HG03108 (cell line): Measurements from ENCODE around the gene ZDHHC8.

Experiments used
- ATAC-seq: cut with Tn5 transposase; IDR thresholded peaks from one replicate; pipeline ENCODE4 v1.9.1; 2021; ENCODE audit warnings: moderate library complexity; ENCODE audit not compliant: unreplicated experiment

ZDHHC8 gene

GRCh38 chr22:20142711-20143621 lies 11.4 kb downstream of the ZDHHC8 start:
- ATAC-seq, result no peak

- ATAC-seq, result no peak
These were observed 12.5 kb downstream of the ZDHHC8 start for GRCh38 chr22:20143883-20144665.

GRCh38 chr22:20145206-20145831 lies 13.7 kb downstream of the ZDHHC8 start:
- ATAC-seq, result no peak

GRCh38 chr22:20145832-20146223 lies 14.2 kb downstream of the ZDHHC8 start:
- ATAC-seq, result no peak

GRCh38 chr22:20146777-20147176 lies 15.2 kb downstream of the ZDHHC8 start:
- ATAC-seq, result no peak

GRCh38 chr22:20147237-20147988 lies 15.8 kb downstream of the ZDHHC8 start:
- no peak for ATAC-seq

- ATAC-seq, result no peak
These were observed 16.8 kb downstream of the ZDHHC8 start for GRCh38 chr22:20148414-20148813.

- no peak for ATAC-seq
These were observed 17.9 kb downstream of the ZDHHC8 start for GRCh38 chr22:20149257-20150250.

GRCh38 chr22:20150381-20151275 lies 19.0 kb downstream of the ZDHHC8 start, which contains the start of gene CCDC188:
Gene CCDC188 (minus strand): TSS chr22:20151055. CDS start chr22:20150986, 69 bp downstream.
- ATAC-seq, result no peak

- ATAC-seq, result no peak
These were observed 19.6 kb downstream of the ZDHHC8 start for GRCh38 chr22:20151276-20151588.

- ATAC-seq, result no peak
These were observed 20.9 kb downstream of the ZDHHC8 start for GRCh38 chr22:20152464-20152890.

- no peak for ATAC-seq
These were observed 22.3 kb downstream of the ZDHHC8 start for GRCh38 chr22:20153945-20154344.

GRCh38 chr22:20154602-20155187 lies 23.1 kb downstream of the ZDHHC8 start:
- ATAC-seq, result no peak

- no peak for ATAC-seq
These were observed 23.9 kb downstream of the ZDHHC8 start for GRCh38 chr22:20155330-20156041.

- no peak for ATAC-seq
These were observed 24.4 kb downstream of the ZDHHC8 start for GRCh38 chr22:20156042-20156389.

GRCh38 chr22:20156611-20157429 lies 25.2 kb downstream of the ZDHHC8 start:
- ATAC-seq, result no peak
